Parathyroid adenoma (tissue), 2 donors: ENCODE data around the gene UAP1.

ENCODE experiments used
- H2AFZ ChIP-seq: fragments of 300-600 bp; sonication (generic); one replicate; pipeline ENCODE4 v1.7.0; 2017; ENCODE audit warnings: antibody characterized with exemption, mild to moderate bottlenecking
- H3K27ac ChIP-seq: fragments of 300-600 bp; sonication (generic); one replicate; pipeline ENCODE4 v1.7.0; 2017
- H3K27me3 ChIP-seq: fragments of 300-600 bp; sonication (generic); one replicate; pipeline ENCODE4 v1.7.0; 2017; ENCODE audit warnings: low read length; ENCODE audit not compliant: control insufficient read depth, insufficient read depth
- H3K36me3 ChIP-seq: fragments of 300-600 bp; sonication (generic); one replicate; pipeline ENCODE4 v1.7.0; 2017; ENCODE audit warnings: low read length; ENCODE audit not compliant: control insufficient read depth, insufficient read depth
- H3K4me1 ChIP-seq: fragments of 300-600 bp; sonication (generic); one replicate; pipeline ENCODE4 v1.7.0; 2017; ENCODE audit warnings: control low read depth
- H3K4me2 ChIP-seq: fragments of 300-600 bp; sonication (generic); one replicate; pipeline ENCODE4 v1.7.0; 2017; ENCODE audit warnings: low read length
- H3K4me3 ChIP-seq: fragments of 300-600 bp; sonication (generic); one replicate; pipeline ENCODE4 v1.7.0; 2017; ENCODE audit warnings: low read depth, low read length
- H3K79me2 ChIP-seq: fragments of 300-600 bp; sonication (generic); one replicate; pipeline ENCODE4 v1.7.0; 2017; ENCODE audit warnings: control low read depth
- H3K9ac ChIP-seq: fragments of 300-600 bp; sonication (generic); one replicate; pipeline ENCODE4 v1.7.0; 2017; ENCODE audit warnings: mild to moderate bottlenecking
- H3K9me3 ChIP-seq: fragments of 300-600 bp; sonication (generic); one replicate; pipeline ENCODE4 v1.7.0; 2017; ENCODE audit warnings: low read length; ENCODE audit not compliant: control insufficient read depth
- TF ChIP-seq, protein P1 (sequence below): fragments of 300-600 bp; sonication (generic); IDR thresholded peaks from one replicate; pipeline ENCODE4 v1.7.0; 2017; ENCODE audit warnings: antibody characterized with exemption, mild to moderate bottlenecking
- donor health status: primary hyperparathyroidism.

Gene UAP1

DNA sequence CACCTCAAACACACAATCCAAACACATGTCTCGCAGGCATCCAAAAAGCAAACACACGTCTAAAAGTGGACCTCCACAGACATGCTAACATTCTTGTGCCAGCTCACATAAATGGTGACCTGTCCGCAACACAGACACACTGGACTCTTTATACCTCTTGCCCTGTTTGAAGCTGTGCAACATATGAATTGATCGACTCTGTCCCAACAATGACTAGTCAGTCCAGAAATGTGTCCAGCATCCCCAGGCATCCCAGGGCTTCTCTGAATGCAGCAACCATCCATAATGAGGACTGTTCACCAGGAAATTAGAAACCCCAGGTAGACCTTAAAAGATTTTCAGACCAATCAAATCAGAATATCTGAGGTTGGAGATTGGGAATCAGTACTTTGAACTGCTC lies 73.9 kb downstream of the UAP1 start:
- Histone ChIP-seq H3K79me2 (no peaks in the 10 kb centered on the region), H3K27me3 (no peaks in the 10 kb centered on the region), H3K9ac (no peak overlapping the region), H3K4me3 (no peak overlapping the region), H3K4me2 (no peak overlapping the region), H3K27ac (no peak overlapping the region), H3K4me1 (no peaks in the 10 kb centered on the region), H3K36me3 (no peaks in the 10 kb centered on the region), H3K9me3 (no peaks in the 10 kb centered on the region), H2AFZ (no peak overlapping the region)
- TF ChIP-seq, protein P1, sequence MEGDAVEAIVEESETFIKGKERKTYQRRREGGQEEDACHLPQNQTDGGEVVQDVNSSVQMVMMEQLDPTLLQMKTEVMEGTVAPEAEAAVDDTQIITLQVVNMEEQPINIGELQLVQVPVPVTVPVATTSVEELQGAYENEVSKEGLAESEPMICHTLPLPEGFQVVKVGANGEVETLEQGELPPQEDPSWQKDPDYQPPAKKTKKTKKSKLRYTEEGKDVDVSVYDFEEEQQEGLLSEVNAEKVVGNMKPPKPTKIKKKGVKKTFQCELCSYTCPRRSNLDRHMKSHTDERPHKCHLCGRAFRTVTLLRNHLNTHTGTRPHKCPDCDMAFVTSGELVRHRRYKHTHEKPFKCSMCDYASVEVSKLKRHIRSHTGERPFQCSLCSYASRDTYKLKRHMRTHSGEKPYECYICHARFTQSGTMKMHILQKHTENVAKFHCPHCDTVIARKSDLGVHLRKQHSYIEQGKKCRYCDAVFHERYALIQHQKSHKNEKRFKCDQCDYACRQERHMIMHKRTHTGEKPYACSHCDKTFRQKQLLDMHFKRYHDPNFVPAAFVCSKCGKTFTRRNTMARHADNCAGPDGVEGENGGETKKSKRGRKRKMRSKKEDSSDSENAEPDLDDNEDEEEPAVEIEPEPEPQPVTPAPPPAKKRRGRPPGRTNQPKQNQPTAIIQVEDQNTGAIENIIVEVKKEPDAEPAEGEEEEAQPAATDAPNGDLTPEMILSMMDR: no peak

DNA sequence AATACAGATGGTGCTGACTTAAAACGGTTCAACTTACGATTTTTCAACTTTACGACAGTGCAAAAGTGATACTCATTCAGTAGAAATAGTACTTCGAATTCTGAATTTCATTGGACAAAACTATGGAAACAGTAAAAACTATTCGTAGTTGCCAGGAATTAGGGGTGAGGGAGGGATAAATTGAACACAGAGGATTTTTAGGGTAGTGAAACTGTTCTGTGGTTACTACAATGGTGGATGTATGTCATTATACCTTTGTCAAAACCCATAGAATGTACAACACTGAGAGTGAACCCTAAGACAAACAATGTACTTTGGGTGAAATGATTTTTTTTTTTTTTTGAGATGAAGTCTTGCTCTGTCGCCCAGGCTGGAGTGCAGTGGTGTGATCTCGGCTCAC lies 78.2 kb downstream of the UAP1 start:
- H3K4me3 ChIP-seq: no peak overlapping the region
- TF ChIP-seq, protein P1: no peak

DNA sequence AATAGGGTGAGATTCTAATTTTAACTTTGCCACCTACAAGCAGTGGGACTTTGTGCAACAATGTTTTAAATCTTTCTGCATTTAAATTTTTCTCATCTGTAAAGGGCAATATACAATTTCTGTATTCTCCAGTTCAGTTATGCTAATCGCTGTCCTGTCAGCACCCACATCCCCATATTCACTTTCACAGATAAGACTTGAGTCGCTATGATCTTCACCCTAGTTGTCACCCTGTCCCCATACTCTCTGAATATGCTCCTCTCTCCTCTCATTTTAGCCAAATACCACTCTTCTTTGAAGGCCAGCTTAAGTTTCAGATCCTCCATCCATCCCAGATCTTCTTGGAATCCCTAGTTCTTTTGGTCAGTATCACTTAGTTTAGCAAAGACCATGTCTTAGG lies 79.6 kb downstream of the UAP1 start:
- Histone ChIP-seq H3K9me3 (no peaks in the 10 kb centered on the region), H2AFZ (no peak overlapping the region), H3K27ac (no peak overlapping the region), H3K27me3 (no peaks in the 10 kb centered on the region), H3K79me2 (no peaks in the 10 kb centered on the region), H3K4me2 (no peak overlapping the region), H3K9ac (no peak overlapping the region), H3K4me3 (no peak overlapping the region), H3K36me3 (no peaks in the 10 kb centered on the region), H3K4me1 (no peaks in the 10 kb centered on the region)
- TF ChIP-seq, protein P1: no peak

More for the DNA sequence above, 78.2 kb downstream of the UAP1 start:
- Histone ChIP-seq H3K36me3 (no peaks in the 10 kb centered on the region), H3K4me2 (no peak overlapping the region), H3K4me1 (no peaks in the 10 kb centered on the region), H3K9me3 (no peaks in the 10 kb centered on the region), H3K27me3 (no peaks in the 10 kb centered on the region), H3K79me2 (no peaks in the 10 kb centered on the region), H3K27ac (no peak overlapping the region), H3K9ac (no peak overlapping the region), H2AFZ (no peak overlapping the region)

DNA sequence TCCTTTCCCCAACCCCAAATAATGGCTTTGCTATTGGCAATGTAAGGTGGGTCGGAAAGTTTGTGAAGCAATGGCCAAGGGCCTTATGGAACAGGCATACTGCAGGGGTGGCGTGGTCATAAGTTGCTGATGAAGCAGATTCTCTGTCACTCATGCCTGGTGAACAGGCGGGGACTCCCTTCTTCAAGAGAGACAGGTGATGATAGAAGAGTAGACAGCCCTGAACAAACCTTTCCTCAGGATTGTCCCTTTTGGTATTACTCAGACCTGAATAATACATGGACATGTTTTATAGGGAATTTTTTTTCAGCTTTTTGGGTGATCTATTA lies 83.4 kb downstream of the UAP1 start:
- Histone ChIP-seq H3K36me3 (no peaks in the 10 kb centered on the region), H3K9me3 (no peaks in the 10 kb centered on the region), H3K79me2 (no peaks in the 10 kb centered on the region), H3K27me3 (no peaks in the 10 kb centered on the region), H3K4me2 (no peak overlapping the region), H3K27ac (no peak overlapping the region), H2AFZ (no peak overlapping the region), H3K4me1 (no peaks in the 10 kb centered on the region), H3K9ac (no peak overlapping the region), H3K4me3 (no peak overlapping the region)
- TF ChIP-seq, protein P1: no peak

DNA sequence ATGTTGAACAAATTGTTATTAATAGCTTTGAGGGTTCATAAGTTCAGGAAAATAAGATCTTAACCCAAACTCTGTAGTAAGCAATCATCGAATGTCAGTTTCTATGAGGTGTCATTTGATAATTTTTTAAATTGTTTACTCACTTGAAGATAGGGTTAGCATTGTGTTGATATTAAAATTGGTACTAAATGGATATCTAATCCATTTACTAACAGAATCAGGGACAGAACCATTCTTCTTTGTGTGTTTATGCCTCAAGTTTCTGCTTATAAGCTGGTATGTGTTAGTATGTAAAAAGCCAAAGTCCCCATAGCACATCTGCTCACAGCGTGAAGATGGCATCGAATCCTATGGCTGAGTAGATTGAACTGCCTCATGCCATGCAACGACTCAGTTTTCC lies 84.1 kb downstream of the UAP1 start:
- no peak overlapping the region for H3K4me2 ChIP-seq
- H2AFZ ChIP-seq: no peak overlapping the region
- H3K79me2 ChIP-seq: no peaks in the 10 kb centered on the region
- no peak overlapping the region for H3K4me3 ChIP-seq
- H3K36me3 ChIP-seq: no peaks in the 10 kb centered on the region
- H3K27ac ChIP-seq: no peak overlapping the region
- H3K27me3 ChIP-seq: no peaks in the 10 kb centered on the region
- H3K9me3 ChIP-seq: no peaks in the 10 kb centered on the region
- TF ChIP-seq, protein P1: no peak
- no peak overlapping the region for H3K9ac ChIP-seq
- no peaks in the 10 kb centered on the region for H3K4me1 ChIP-seq
